Erythroblast (primary cell): ENCODE results near the gene PLB1.

Source experiments
- DNase-seq, 2 experiments: peaks; one replicate each; lab custom pipeline; 2025; lab: John Stamatoyannopoulos, UW
- GATA1 ChIP-seq: IDR thresholded peaks from 2 replicates; pipeline ENCODE4 v1.6.1; 2011; ENCODE audit warnings: low read depth, mild to moderate bottlenecking, control low read depth, low read length, moderate library complexity
- POLR2A ChIP-seq: IDR thresholded peaks from 2 replicates; pipeline ENCODE4 v1.6.1; 2011; ENCODE audit warnings: mild to moderate bottlenecking, low read length

PLB1 gene

DNA sequence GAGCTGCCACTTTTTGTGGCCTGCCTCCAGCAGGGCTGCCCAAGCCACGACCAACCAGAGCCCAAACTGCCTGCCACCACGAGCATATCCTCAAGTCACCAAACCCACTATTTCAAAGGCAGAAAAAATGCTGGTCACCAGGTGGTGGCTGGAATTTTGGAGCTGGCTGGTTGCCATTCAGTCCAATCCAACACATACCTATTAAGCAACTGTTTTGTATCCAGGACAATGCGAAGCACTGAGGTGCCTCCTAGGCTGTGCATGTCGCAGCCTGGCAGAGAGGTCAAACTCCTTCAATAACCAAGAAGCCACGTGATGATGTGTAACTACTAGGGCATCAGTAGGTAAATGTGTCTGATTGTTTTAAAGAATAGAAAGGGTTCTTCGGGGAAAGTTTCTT is 147.5 kb downstream of the PLB1 start:
- DNase-seq, result no peak
- TF ChIP-seq POLR2A (no peak), GATA1 (no peak)

- DNase-seq, result no peak
- TF ChIP-seq POLR2A (no peak), GATA1 (no peak)
These were observed 148.1 kb downstream of the PLB1 start for GRCh38 chr2:28643911-28644334.

DNA sequence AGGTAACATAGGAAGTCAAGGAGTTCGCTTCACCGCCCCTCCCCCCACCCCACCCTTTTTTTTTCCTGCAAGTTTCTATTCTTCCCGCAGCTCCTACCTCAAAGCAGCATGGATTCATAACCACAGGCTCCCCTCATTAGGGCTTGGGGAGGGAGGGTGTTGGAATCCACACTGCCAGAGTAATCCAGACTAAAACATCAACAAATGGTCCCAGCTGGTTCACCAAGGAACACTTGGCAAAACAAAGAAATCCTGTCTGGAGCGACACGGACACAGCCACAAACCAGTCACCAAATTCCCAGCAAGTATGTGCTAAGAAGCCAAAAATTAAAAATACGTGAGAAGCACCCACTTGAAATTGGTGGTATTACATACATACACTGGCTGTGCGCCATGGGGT is 148.9 kb downstream of the PLB1 start:
- no peak for TF ChIP-seq POLR2A
- no peak for TF ChIP-seq GATA1

GRCh38 chr2:28645553-28645952 is 149.7 kb downstream of the PLB1 start:
- no peak for DNase-seq
- TF ChIP-seq GATA1 (no peak), POLR2A (no peak)

More for the DNA sequence above, 148.9 kb downstream of the PLB1 start:
- DNase-seq, result no peak

DNA sequence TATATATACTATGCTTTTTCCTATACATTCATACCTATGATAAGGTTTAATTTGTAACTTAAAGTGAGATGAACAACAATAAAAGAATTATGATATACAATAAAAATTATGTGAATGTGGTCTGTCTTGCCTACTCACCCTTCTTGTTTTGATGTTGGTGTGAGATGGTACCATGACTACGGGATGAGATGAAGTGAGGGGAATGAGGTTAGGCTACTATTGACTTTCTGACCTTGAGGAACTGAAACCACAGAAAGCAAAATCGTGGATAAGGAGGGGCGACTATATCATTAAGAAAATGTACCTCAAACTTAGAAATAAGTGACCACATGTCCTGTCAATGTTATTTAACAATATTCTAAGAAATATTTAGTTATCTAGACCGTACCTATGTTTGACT is 151.8 kb downstream of the PLB1 start:
- DNase-seq, result no peak
- TF ChIP-seq GATA1 (no peak), POLR2A (no peak)

DNA sequence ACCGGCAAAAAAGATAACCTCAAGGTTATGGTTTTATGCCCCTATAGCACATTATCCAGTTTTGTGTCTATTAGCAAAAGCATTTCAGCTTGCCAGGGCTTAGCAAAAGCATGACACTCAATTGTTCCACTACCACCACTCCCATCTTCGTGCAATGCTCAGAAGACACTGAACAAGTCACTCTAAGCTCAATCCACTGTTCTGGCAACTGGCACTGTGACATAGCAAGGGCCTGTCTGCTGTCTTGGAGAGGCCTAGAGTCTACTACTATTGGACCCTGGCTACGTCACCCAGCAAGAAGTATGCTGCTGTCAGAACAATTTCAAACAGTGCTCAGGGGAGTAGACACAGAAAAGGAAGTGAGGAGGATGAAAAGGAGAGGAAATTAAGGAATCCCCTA is 152.3 kb downstream of the PLB1 start:
- no peak for TF ChIP-seq POLR2A
- TF ChIP-seq GATA1, result no peak
- DNase-seq, result no peak

GRCh38 chr2:28648671-28649395 is 153.0 kb downstream of the PLB1 start:
- DNase-seq, result no peak
- TF ChIP-seq GATA1 (no peak), POLR2A (no peak)

DNA sequence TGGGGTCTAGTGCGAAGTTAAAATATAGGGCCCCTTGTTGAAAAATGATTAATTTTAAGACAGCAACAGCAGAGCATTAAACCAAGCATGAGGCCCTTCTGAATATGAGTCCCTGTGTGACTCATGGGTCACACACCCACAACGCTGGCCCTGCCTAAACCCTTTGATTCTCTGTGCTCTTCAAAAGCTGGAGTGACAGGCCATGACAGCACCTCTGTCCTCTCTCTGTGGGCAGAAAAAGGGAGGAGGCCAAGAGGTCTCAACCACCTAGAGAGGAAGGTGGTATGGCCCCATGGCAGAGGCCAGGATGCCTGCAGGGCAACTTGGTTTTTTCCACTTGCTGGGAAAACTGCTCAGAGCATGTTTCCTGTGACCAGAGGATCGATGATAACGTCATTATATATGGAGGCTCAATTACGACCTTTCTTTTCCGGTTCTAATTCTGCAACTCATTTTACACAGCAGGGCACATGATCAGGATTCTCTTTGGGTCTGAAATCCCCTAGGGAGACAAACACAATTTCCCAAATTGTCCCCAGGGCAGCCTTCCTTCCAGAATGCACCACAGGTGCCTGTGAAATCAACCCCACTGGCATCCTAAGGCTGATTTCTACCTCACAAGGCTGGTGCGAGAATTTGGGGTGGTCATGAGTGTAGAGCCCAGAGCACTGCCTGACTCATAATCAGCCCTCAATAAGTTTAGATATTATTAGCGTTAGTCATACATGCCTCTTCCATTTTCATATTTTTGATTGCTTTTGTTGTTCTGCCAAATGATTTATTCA is 153.8 kb downstream of the PLB1 start:
- TF ChIP-seq GATA1 (no peak), POLR2A (no peak)
- DNase-seq, result no peak

DNA sequence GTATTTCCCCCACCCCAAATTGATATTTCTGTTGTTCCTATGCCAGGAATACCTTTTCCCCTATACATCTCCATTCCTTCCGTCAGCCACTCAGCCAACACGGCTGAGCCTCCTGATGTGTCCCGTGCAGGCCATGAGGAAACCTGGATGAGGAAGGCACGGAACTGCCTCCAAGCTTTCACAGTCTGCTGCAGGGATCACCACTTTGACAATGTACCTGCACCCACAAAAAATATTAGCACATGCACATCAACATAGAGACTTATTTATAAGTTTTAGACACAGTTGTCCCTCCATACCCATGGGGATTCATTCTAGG is 154.4 kb downstream of the PLB1 start:
- no peak for DNase-seq
- no peak for TF ChIP-seq POLR2A
- TF ChIP-seq GATA1, result no peak

GRCh38 chr2:28652217-28652616 is 156.4 kb downstream of the PLB1 start:
- TF ChIP-seq POLR2A, result no peak
- no peak for TF ChIP-seq GATA1
- no peak for DNase-seq

DNA sequence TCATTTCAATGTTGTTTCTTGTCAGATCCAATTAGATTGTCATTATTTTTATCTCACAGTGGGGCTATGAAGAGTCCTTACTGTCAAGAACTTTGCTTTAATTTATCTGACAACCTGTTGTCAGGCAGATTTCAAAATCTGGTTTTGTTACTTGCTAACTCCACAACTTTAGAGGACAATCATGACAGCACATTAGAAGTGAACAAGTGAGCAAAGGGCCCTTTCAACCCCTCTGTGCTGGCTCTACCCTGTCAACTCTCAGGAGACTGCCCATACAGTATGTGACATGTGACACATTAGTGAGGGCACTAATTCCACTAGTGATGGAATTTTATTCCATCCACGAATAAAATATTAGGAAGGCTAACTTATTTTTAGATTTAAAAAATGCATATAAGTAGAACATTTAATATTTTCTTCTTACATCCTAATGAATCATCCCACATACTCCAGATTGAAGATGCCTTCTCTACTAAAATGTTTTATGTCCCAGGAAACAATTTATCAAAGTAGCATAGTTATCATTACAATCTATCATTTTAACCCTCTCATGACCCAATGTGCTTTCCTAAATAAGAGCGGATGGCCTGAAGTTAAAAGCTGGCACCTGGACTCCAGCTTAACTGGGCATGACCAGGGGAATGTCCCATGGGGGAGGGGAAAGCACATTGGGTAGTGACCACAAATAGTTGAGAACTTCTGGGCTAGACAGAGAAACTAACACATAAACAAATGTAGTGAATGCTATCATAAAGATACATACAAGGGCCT is 158.2 kb downstream of the PLB1 start:
- TF ChIP-seq POLR2A, result no peak
- no peak for TF ChIP-seq GATA1
- no peak for DNase-seq

DNA sequence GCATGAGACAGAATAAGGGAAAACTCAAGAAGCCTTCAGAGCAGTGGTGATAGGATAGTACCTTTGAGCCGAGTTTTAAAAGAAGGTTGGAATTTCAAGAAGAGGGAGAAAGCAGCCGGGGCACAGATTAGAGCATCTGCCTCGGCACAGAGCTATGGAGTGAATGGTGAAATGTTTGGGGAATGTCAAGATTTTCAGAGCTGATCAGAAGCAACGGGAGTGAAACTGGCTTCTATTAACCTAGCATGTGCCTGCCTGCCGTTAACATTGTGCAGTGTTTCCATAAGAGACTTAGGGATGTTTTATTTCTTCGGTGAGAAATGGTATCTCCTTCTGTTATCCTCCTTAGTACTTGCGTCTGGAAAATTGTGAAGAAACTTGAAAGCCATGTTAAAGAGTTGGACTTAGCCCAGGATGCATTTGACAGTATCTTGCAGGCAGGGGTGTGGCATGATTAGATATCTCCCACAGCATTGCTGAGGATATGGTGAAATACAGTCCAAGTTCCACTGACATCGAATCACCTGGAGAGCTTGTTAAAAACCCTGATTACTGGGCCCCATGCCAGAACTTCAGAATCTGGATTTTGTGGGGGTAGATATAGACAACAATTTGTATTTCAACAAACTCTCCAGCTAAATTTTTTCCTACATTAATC is 158.9 kb downstream of the PLB1 start:
- TF ChIP-seq GATA1, result no peak
- TF ChIP-seq POLR2A, result no peak
- no peak for DNase-seq

- no peak for TF ChIP-seq GATA1
- no peak for TF ChIP-seq POLR2A
- no peak for DNase-seq
These were observed 161.2 kb downstream of the PLB1 start for GRCh38 chr2:28656937-28657615.
